Ovary (tissue), 9 donors: Measurements from ENCODE around the gene SLC13A5. TPM values are rescaled to one million over a fixed set of nuclear protein-coding genes. Genes with fewer than 3 reads are reported as not detected.
"Not testable (repeated sequence)": the region's sequence is repeated elsewhere in the genome, so short reads cannot be mapped to it uniquely, and the experiment has no call there.

ENCODE experiments used
- DNase-seq, 5 donors: peaks; one replicate each; pipeline ENCODE4 v3.0.0-alpha.2; 2019 to 2020
- H3K27ac ChIP-seq, 2 donors: fragments of 200-600 bp; one replicate each; pipeline versions ENCODE4 v1.5.1 to v1.8.0; 2019 to 2022
- H3K27me3 ChIP-seq: fragments of 200-600 bp; one replicate; pipeline ENCODE4 v1.8.0; 2022
- H3K36me3 ChIP-seq: fragments of 200-600 bp; sonication (generic); one replicate; pipeline ENCODE4 v1.5.1; 2019
- H3K4me1 ChIP-seq: one replicate; pipeline ENCODE4 v1.8.1; 2013; ENCODE audit warnings: mild to moderate bottlenecking, moderate library complexity; ENCODE audit not compliant: insufficient read depth
- H3K4me3 ChIP-seq: fragments of 200-600 bp; sonication (generic); one replicate; pipeline ENCODE4 v1.5.1; 2017
- H3K9me3 ChIP-seq, 2 donors: fragments of 200-600 bp in 1 of 2; sonication (generic) in 1 of 2; one replicate each; pipeline versions ENCODE4 v1.5.1 to v1.8.1; 2013 to 2019; ENCODE audit warnings: mild to moderate bottlenecking in 1 of 2, moderate library complexity in 1 of 2
- EP300 ChIP-seq: sonication (generic); formaldehyde crosslinking; IDR thresholded peaks from one replicate; pipeline ENCODE4 v1.6.1; 2017; ENCODE audit warnings: antibody characterized with exemption
- POLR2A ChIP-seq: fragments of 450-650 bp; IDR thresholded peaks from one replicate; pipeline ENCODE4 v1.6.1; 2017; ENCODE audit warnings: antibody characterized with exemption, mild to moderate bottlenecking, moderate library complexity
- WGBS, 3 donors: extraction: QIAGEN DNeasy Blood & Tissue Kit in 1 of 3; methylation state at CpG; one replicate each; pipeline versions ENCODE4 v1.1.5 to v1.1.7; 2013 to 2017; 5-methylcytosine and 5-hydroxymethylcytosine counted together
- intact Hi-C, 4 donors: fragments of 100-400 bp; cut with DNase I; formaldehyde crosslinking; loops; one replicate each; pipeline versions ENCODE4 v1.11.0 to v1.15.1; 2022 to 2023
- polyA plus RNA-seq, 2 donors: library from polyadenylated mRNA; stranded (reverse); fragments of 200-250 nt in 1 of 2; fragments of 350-450 nt in 1 of 2; fragmentation: Illumina TruSeq in 1 of 2; extraction: RNeasy Lipid Tissue Mini Kit (QIAGEN cat#74804) in 1 of 2; gene quantifications; one replicate each; pipeline ENCODE4 v1.2.3, GENCODE V29; 2013 to 2014
- total RNA-seq, 7 donors: library from RNA; depleted of rRNA in 2 of 7; stranded (reverse); fragments of >200 nt in 2 of 7; fragmentation: NEBNext Ultra II Directional in 3 of 7; extraction: Animal tissue kit (Norgen Biotek cat#: 25700) in 3 of 7; gene quantifications; one replicate each; pipeline versions ENCODE4 v1.1.0 to v1.2.4, GENCODE V29; 2016 to 2023
- TF ChIP-seq, protein P1 (sequence below), 3 donors: fragments of 450-650 bp in 2 of 3; fragments of 200-600 bp in 1 of 3; IDR thresholded peaks; one replicate each; pipeline versions ENCODE4 v1.5.1 to v1.8.0; 2016 to 2022; ENCODE audit warnings: antibody characterized with exemption in 3 of 3, mild to moderate bottlenecking in 1 of 3
- donor health status: DM: no; HTN: no; CAD: no; lungs with moderate emphysema.
- donor health status: DM: no; HTN: no; CAD: no.
- donor health status: Bipolar disorder and iron deficiency.
- donor health status: DM: yes; HTN: yes; CAD: no.
- donor health status: DM: no; HTN: no; CAD: no.
- donor health status: DM: yes; HTN: yes; CAD: no.

SLC13A5 gene
- total and polyA plus RNA-seq, 9 donors: 0.45 to 2.6 (median 1.4) TPM

DNA sequence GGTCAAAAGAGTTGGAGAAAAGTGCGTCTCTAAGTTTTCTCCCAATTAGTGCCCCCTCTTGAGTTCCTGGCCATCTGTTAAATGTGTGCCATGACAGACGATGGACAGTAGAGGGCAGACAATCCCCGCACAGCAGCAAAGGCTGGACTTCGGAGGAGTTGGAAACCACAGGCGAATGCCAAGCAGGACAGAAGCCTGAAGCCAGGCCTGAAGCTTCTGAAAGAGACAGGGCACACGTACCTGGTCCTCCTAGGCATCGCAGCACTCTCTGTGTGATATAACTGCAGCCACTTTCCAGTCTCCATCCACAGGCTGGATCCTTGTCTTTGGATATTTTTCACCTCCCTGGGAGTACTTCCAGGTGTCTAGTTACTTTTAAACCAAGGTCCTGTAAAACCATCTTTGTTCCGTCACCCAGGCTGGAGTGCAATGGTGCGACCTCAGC, 47.1 kb downstream of the SLC13A5 start:
- no peaks in the 10 kb centered on the region for H3K36me3 ChIP-seq
- H3K4me3 ChIP-seq: no peak overlapping the region
- peaks cover 3% of the 10 kb centered on the region for H3K4me1 ChIP-seq
- H3K27ac ChIP-seq: no peak overlapping the region
- no peaks in the 10 kb centered on the region for H3K27me3 ChIP-seq
- intact Hi-C loops: loop anchor here (5.0 to 10.0 kb wide), 8 partner anchors 89 to 346 kb away; partner anchors contain the start of genes ALOX12 (in 1 of the 4), RNASEK (in 1 of the 4) and XAF1 (in 1 of the 4)
- no peak for TF ChIP-seq POLR2A
- TF ChIP-seq, protein P1, sequence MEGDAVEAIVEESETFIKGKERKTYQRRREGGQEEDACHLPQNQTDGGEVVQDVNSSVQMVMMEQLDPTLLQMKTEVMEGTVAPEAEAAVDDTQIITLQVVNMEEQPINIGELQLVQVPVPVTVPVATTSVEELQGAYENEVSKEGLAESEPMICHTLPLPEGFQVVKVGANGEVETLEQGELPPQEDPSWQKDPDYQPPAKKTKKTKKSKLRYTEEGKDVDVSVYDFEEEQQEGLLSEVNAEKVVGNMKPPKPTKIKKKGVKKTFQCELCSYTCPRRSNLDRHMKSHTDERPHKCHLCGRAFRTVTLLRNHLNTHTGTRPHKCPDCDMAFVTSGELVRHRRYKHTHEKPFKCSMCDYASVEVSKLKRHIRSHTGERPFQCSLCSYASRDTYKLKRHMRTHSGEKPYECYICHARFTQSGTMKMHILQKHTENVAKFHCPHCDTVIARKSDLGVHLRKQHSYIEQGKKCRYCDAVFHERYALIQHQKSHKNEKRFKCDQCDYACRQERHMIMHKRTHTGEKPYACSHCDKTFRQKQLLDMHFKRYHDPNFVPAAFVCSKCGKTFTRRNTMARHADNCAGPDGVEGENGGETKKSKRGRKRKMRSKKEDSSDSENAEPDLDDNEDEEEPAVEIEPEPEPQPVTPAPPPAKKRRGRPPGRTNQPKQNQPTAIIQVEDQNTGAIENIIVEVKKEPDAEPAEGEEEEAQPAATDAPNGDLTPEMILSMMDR (IDR thresholded peaks at IDR 0.05): peak; percentile 74 to 83 (median 79)
- no peak for TF ChIP-seq EP300
- DNase-seq: peak; percentile 71 to 80 (median 76)
- no peaks in the 10 kb centered on the region for H3K9me3 ChIP-seq
- 13 to 14% (median 14%) methylated on average over 9 of the region's 9 CpGs for WGBS, 3 donors

DNA sequence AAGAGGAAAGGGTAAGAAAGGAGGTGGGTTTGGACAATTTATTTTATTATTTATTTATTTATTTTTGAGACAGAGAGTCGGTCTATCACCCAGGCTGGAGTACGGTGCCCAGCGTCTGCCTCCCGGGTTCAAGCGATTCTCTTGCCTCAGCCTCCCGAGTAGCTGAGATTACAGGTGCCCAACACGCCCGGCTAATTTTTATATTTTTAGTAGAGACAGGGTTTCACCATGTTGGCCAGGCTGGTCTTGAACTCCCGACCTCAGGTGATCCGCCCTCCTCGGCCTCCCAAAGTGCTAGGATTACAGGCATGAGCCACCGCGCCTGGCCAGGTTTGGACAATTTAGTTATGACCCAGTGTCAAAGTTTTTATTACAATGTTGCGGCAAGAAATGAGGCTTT, 50.0 kb downstream of the SLC13A5 start:
- H3K4me3 ChIP-seq, H3K4me1 ChIP-seq, H3K27me3 ChIP-seq, DNase-seq, H3K36me3 ChIP-seq, H3K27ac ChIP-seq, H3K9me3 ChIP-seq: not testable (repeated sequence)
- 88 to 91% (median 91%) methylated on average over 14 of the region's 14 CpGs for WGBS, 3 donors
- intact Hi-C loops: loop anchor here (5.0 to 10.0 kb wide), 6 partner anchors 92 to 484 kb away; partner anchors contain the start of genes ALOX12 (in 1 of the 4) and XAF1 (in 1 of the 4)

DNA sequence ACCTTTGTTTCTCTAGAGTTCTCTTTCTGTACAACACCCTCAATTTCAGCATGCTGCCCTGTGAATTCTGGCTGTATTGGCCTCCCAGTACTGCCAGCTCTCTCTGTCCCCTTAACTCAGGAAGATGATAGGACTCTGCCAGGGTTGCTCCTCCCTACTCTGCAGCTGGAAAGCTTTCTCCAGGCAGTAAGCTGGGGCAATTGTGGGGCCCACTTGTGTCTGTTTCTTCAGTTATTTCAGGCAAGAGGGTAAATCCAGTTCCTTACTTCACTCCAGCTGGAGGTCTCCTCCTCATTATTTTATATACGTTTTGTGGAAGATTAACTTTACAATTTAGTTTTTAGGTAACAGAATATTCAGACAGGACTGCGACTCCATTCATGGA, 51.7 kb downstream of the SLC13A5 start:
- no peaks in the 10 kb centered on the region for H3K4me1 ChIP-seq
- intact Hi-C loops: loop anchor here (5.0 to 10.0 kb wide), 6 partner anchors 93 to 486 kb away; partner anchors contain the start of genes ALOX12 (in 1 of the 4) and XAF1 (in 1 of the 4)
- TF ChIP-seq, protein P1 (IDR thresholded peaks at IDR 0.05): no peak
- TF ChIP-seq EP300 (no peak), POLR2A (no peak)
- H3K27ac ChIP-seq: no peak overlapping the region
- H3K4me3 ChIP-seq: no peak overlapping the region
- no peaks in the 10 kb centered on the region for H3K36me3 ChIP-seq
- whole genome bisulfite sequencing, 3 donors: 61 to 68% (median 63%) methylated on average over 2 of the region's 2 CpGs
- H3K9me3 ChIP-seq: no peaks in the 10 kb centered on the region
- DNase-seq: no peak
- H3K27me3 ChIP-seq: no peaks in the 10 kb centered on the region

DNA sequence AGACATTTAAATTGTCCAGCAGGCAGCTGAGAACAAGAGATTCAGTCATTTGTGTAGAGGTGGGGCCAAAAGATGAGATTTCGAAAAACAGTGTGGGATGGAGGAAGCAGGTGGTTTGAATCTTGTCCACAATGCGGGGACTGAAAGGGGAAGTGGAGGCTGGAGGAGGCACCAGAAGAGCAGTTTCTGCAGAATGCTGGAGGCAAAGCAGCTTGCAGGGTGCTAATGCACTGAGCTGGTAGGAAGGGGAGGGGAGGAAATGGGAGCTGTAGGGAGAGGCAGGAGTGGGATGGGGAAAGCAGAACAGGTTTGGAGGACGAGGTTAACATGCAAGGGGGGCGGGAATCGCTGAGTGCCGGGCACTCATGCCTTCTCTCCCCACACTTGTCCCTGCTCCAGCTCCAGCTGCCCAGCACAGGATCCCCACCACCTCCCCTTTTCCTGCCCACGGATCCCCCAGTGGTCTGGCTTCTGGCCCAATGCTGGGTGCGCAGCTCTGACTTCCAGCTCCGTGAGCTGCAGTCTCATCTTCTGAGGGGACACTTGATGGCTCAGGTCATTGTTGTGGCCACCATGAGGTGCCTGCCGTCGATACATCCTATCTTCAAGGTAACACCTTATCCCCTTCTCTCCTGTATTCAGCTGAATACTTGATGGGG, 52.2 kb downstream of the SLC13A5 start:
- no peaks in the 10 kb centered on the region for H3K4me1 ChIP-seq
- no peak overlapping the region for H3K27ac ChIP-seq
- no peaks in the 10 kb centered on the region for H3K27me3 ChIP-seq
- no peak for DNase-seq
- intact Hi-C loops: loop anchor here (5.0 to 10.0 kb wide), 6 partner anchors 94 to 486 kb away; partner anchors contain the start of genes ALOX12 (in 1 of the 4) and XAF1 (in 1 of the 4)
- 17 to 37% (median 22%) methylated on average over 11 of the region's 11 CpGs for WGBS, 3 donors
- H3K9me3 ChIP-seq: no peaks in the 10 kb centered on the region
- no peaks in the 10 kb centered on the region for H3K36me3 ChIP-seq
- TF ChIP-seq EP300 (no peak), POLR2A (no peak)
- TF ChIP-seq, protein P1 (IDR thresholded peaks at IDR 0.05): no peak
- H3K4me3 ChIP-seq: no peak overlapping the region

DNA sequence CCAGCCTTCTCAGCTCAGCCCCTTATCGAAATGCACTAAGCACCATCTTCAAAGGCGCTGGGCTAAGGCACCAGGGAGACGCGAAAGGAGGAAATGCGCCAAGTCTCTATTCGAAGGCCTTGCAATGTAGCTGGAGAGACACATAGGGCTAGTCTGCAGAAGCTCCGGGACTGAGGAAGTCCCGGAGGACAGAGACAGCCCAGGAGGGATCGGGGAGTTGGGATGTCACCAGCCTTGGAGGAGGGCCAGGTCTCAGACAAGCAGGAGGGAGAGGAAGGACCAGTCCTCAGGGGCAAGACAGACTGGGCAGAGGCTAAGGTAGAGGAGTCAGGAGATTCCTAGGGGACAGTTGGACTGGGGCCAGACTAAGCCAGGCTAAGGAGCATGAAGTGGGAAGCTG, 53.1 kb downstream of the SLC13A5 start:
- Histone ChIP-seq H3K27me3 (no peaks in the 10 kb centered on the region), H3K27ac (no peak overlapping the region), H3K4me1 (peaks cover under 1% of the 10 kb centered on the region), H3K9me3 (no peaks in the 10 kb centered on the region), H3K36me3 (no peaks in the 10 kb centered on the region), H3K4me3 (no peak overlapping the region)
- WGBS, 3 donors: 67 to 79% (median 77%) methylated on average over 9 of the region's 9 CpGs
- no peak for DNase-seq
- no peak for TF ChIP-seq EP300
- TF ChIP-seq, protein P1 (IDR thresholded peaks at IDR 0.05): no peak
- TF ChIP-seq POLR2A: no peak
- intact Hi-C loops: loop anchor here (5.0 to 10.0 kb wide), 6 partner anchors 95 to 487 kb away; partner anchors contain the start of genes ALOX12 (in 1 of the 4) and XAF1 (in 1 of the 4)

DNA sequence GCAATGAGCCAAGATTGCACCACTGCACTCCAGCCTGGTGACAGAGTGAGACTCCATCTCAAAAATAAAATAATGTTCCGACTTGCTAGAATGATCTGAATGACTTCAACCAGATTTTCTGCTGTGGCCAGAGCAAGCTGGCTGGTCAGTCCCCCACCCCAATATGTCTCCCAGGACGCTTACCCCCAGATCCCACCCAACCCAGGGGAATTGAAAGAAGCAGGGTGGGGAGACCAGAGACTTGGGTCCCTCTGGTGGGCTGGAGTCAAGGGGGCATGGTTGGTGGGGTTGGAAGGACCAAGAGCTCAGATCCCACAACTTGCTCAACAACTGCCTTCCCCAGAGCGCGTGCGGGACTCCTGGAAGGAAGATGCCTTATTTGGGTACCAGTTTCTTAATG, 54.8 kb downstream of the SLC13A5 start:
- H3K36me3 ChIP-seq, H3K27me3 ChIP-seq, H3K4me1 ChIP-seq, H3K4me3 ChIP-seq, H3K27ac ChIP-seq, intact Hi-C loops, H3K9me3 ChIP-seq, DNase-seq: not testable (repeated sequence)
- 85 to 90% (median 88%) methylated on average over 2 to 5 of the region's 5 CpGs for WGBS, 3 donors
